Amniotic stem cell (primary cell): ENCODE results near the gene NAV1.
A peak's percentile ranks its signal among the peaks of the same experiment; 100 is the strongest.
"Not testable (repeated sequence)": the region's sequence is repeated elsewhere in the genome, so short reads cannot be mapped to it uniquely, and the experiment has no call there.

ENCODE experiments used
- DNase-seq: peaks from one replicate; lab custom pipeline; 2025; lab: John Stamatoyannopoulos, UW

NAV1 gene, protein sequence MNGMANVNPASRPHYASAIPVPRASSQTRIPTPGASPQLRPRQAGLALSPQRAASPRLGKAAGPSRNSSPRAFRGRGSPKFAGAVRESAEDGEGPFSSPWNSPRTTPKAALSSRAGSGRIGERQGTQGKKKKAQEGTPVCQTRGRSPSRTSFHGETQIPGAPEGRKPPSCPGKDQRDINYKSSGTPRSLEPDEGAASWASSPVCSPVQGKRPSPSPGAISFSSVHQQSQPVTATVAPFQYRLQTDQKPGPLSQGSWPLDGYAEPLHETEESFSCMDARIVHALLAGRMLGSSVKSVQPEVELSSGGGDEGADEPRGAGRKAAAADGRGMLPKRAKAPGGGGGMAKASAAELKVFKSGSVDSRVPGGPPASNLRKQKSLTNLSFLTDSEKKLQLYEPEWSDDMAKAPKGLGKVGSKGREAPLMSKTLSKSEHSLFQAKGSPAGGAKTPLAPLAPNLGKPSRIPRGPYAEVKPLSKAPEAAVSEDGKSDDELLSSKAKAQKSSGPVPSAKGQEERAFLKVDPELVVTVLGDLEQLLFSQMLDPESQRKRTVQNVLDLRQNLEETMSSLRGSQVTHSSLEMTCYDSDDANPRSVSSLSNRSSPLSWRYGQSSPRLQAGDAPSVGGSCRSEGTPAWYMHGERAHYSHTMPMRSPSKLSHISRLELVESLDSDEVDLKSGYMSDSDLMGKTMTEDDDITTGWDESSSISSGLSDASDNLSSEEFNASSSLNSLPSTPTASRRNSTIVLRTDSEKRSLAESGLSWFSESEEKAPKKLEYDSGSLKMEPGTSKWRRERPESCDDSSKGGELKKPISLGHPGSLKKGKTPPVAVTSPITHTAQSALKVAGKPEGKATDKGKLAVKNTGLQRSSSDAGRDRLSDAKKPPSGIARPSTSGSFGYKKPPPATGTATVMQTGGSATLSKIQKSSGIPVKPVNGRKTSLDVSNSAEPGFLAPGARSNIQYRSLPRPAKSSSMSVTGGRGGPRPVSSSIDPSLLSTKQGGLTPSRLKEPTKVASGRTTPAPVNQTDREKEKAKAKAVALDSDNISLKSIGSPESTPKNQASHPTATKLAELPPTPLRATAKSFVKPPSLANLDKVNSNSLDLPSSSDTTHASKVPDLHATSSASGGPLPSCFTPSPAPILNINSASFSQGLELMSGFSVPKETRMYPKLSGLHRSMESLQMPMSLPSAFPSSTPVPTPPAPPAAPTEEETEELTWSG (N-terminal part only)

DNA sequence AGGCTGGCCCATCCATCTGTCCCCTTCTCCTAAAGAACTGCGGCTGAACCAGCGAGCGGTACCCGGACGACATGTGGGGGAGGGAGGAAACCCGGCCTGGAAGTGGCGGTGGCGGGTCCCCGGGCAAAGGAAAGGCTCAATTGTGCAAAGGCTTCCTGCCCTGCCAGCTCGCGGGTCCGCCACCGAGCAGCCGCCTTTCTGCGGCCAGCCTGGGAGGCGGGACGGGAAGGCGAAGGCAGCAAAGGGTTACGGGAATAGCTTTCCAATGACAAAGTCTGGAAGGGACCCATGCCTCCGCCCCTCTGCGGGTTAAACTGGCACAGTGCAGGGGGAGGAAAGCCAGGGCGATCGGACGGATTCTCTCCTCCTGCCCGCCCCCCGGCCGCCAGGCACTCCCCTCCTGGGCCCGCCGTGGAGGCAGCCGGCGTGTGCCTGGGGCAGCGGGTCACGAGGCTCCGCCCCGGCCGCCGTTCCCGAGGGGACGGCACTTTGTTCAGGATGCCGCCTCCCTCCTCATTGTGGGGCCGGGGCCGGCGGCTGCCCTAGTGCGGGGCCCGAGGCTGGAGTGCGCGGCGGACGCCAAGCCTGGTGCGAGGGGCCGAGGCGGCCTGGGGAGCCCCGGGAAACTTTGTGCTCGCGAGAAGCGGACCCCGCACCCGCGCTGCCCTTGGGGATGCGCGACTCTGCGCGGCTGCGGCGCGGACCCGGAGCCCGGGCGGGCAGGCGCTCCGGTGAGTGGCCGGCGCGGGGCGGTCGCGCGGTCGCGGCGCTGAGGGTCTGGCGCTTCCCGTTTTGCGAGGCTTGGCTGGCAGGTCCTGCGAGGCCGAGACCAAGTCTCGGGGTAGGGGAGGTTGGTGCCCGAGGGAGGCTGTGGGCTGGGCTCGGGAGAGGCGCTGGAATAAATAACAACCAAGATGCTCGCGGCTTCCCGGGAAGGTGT is at the start of gene NAV1:
NAV1 (plus strand) TSS at position 516 of the 940 bp plus-strand sequence. CDS start 83,758 bp downstream, outside the sequence.
- peak; percentile 59 for DNase-seq

- no peak for DNase-seq
Observed at GRCh38 chr1:201489643-201490261, 49.2 kb upstream of the NAV1 start.

- DNase-seq: no peak
Observed at GRCh38 chr1:201490708-201491131, 48.2 kb upstream of the NAV1 start.

DNA sequence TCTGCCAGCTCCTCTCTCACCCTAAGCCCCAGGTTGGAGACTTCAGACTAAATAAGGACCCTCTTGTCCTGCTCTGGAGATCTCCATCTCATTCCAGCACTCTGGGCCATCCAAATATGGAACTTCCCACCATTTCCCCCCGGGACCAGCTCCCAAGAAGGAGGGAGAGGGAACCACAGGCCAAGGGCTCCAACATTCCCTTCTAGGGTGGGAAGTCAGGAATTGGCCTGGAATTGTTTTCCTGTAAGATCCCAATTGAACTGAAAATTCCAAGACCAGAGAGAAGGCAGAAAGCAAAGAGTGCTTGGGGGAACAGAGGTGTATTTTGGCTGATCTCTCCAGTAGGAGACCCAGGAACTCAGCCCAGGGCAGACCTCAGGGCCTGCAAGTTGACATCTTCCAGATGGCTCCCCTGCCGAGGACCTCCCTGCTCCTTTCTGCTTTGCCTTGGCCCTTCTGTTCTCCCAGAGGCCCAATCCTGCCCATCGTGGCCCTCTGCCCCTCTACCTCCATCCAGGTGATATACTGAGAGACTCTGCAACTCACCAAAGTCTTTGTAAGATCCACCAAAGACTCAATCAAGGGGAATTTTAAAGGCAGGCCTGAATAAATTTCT is 46.9 kb upstream of the NAV1 start:
- no peak for DNase-seq

GRCh38 chr1:201493026-201493656 is 45.8 kb upstream of the NAV1 start:
- not testable (repeated sequence) for DNase-seq

DNA sequence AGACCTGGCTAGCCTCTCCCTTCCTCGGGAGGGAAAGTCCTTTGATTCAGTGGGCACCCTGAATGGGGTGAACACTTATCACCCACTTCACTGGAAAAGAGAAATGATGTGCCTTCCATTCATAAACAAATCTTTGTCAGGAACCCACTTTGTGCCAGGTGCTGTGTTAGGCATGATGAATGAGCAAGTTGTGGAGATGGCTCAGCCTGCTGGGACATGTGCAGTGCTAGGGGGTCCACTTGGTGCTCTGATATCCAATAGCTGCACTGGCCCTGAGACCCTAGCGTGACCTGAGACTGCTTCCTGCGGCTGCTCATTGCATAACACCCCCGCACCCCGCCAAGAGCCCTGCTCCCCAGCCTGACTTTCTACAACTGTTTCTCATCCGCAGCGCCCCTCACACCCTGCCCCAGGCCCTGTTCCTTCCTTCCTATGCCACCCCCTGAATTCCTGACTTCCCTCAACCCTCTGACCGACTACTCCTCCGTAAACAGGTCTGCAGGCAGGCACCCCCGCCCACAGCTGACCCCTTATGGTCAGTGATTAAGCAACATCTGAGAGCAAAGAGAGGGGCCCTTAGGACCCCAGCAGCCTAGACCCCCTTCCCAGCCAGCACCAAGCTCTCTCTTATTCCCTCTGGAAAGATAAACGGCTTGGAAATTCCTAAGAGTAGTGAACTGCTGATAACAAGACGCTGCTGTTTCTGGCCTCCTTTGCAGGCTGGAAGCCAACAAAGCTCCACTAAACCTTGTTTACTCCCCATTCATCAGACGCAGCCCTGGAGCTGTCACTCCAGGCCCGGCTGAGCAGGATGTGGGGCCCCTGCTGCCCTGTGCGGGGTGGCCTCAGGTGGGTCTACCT is 44.9 kb upstream of the NAV1 start:
- no peak for DNase-seq

DNA sequence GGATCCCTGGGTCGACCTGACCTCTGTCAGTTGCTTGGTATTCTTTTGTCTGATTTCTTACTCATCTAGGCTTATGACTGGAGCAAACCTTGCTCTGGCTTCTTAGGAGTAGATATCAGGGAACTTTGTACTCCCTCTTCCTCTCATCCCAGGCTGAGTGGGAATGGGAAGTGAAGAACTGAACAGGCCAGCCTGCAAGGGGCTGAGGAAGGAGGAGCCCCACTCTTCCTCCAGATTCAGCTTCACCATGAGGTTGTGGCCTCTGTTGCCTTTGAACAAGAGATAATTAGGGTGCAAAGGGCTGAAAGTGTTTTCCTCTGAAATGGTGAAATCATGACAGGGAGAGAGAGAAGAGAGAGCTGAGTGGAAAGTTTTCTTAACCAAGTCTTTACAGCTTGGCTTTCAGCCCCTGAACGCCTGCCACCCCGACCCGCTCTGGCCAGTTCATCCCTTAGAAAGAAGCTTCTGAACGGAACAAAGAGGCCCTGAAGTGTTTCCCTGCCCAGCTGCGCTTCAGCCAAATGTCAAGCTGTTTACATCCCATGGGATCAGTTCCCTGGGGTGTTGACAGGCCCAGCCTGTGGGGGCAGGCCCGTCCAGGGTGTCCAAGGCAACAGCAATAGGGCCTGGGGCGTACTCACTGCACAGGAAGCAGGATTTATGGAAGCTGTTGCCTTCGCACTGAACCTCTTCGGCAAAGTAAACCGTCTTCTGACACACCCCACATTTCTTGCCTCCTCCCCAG is 43.2 kb upstream of the NAV1 start:
- DNase-seq: no peak

DNA sequence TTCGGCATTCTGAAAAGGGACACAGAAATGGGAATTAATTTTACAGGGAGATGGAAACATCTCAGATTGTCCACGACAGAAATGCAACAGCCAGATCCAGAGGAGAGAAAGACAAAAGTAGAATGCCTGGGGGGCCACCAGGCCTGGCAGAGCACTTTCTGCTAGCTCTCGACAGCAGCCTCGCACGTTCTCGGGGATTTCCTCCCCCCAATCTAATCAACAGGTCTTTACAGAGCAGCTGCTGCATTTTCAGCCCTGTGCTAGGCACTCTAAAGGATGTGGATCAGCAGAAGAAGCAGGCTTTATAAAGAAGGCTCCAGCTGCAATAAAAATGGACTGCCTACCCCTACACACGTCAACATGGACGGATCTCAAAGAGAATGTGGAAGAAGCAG is 42.6 kb upstream of the NAV1 start:
- no peak for DNase-seq

DNA sequence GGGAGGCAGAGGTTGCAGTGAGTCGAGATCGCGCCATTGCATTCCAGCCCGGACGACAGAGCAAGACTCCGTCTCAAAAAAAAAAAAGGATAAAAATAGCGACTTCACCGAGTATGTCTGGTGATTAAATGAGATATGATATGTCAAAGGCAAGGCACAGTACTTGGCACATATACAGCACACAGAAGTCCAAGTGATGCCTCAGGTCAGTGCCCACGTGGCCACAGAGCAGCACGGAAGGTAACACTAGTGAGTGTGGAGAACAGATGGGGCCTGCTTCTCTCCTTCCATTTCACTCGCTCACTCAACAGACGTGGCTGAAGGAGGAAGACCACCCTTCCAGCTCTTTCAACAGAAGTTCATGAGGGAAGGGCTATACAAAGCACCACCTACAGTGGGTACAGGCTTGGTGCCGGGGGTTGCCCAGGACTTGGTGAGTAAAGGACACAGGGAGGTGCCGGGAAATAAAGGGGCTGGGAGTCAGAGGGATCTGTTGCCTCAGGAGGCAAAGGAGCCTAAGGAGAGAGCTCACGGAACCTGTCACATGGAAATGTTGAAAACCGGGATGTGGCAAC is 40.9 kb upstream of the NAV1 start:
- DNase-seq: no peak

DNA sequence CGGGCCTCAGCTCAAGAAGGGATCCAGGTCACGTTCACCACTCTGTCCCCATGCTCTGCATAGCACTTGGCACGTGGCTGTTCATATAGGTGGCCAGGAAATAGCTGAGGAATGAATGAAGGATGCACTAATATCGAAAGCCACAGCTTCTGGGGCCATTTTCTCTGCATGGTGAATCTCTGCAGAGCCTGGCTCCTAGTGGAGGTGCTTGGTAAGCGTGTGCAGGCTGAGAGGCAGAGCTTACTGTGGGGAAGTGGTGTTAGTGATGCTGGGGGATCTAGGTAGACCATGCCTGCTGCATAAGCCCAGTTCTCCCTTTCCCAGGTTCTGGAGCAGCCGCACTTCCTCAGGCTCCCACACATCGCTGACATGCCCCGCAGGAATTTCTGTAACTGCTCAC is 40.3 kb upstream of the NAV1 start:
- DNase-seq: no peak

DNA sequence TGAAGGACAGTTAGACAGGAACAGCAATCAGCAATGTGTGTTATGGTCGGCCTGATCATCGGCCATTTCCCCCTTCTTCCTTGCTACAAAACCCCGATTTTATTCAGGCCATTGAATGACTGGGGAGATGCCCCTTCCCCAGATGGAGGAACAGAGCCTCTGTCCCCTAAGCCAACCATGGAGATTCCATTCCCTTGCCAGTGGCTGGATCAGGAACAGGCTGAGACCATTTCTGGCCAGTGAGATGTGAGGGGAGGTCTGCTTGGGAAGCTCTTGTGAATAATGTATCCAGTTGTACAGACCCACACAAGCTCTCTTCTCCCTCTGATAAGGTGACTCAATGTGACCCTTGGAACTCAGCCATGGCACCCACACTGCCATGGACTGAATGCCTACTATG is 39.7 kb upstream of the NAV1 start:
- DNase-seq: no peak

DNA sequence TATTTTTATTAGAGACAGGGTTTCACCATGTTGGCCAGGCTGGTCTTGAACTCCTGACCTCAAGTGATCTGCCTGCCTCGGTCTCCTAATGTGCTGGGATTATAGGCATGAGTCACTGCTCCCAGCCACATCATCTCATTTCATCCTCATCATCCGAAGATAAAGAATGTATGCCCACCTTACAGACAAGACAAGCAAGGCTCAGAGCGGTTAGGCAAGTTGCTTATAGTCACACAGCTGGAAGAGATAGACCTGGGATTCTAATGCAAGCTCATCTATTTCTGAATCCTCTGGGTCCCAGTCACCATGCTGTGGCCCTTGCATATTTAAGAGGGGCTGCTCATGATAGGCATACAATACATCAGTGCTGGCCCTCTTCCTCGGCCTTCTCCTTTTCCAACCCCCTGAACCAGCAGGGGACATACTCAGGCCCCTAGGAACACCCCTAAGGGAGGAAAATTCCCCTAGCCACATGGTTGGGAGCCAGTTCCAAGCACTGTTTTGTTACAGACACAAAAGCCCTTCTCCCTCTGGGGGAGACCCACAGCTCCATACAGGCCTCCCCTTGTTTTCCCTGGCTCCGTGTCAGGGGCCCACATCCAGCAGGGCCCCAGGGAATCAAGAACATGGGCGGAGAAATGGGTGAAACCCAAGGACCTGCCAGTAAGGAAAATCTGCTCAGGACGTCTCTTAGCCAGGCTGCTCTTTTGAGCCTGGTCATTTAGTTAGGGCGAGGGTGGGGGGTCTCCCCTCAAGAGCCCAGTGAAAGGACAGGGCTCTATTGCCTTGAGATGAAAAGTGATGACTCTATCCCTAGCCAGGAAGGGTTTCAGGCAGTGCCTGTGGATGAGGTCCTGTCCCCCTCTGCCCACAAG is 38.9 kb upstream of the NAV1 start:
- DNase-seq: no peak

DNA sequence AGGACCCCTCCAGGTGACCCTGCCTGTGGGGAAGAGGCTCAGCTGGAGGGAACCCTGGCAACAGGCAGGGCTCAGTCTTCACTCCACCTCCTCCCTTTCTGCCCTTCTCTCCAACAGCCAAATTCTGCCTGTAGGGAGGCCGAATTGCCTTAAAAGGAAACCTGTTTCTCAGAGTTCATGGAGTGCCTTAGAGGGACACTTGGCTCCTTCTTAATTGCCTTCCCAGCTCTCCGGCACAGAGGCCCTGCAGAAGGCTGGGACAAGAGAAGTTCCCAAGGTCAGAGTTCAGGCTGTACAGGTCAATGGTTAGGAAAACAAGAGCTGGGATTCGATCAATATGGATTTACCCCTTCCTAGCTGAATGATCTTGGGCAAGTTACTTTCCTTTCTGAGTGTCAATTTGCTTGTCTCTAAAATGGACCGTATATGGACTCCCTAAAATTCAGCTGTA is 38.2 kb upstream of the NAV1 start:
- no peak for DNase-seq

DNA sequence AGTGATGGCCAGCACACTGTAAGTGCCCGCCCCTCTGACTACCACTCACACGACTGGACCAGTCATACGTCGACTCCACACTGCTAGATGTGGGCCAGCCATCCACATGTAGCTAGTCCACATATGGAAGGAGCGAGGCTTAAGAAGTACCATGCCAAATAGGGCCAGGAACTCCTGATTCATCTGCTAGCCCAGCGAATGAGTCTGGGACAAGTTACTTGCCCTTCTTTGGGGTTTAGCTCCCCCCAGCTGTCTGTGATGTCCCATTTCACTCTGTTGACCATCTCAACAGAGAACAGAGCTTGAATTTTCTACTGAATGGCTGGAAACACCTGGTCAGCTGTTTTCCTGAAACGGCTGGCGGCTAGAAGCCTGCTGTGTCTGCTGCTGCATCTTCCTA is 37.8 kb upstream of the NAV1 start:
- no peak for DNase-seq

DNA sequence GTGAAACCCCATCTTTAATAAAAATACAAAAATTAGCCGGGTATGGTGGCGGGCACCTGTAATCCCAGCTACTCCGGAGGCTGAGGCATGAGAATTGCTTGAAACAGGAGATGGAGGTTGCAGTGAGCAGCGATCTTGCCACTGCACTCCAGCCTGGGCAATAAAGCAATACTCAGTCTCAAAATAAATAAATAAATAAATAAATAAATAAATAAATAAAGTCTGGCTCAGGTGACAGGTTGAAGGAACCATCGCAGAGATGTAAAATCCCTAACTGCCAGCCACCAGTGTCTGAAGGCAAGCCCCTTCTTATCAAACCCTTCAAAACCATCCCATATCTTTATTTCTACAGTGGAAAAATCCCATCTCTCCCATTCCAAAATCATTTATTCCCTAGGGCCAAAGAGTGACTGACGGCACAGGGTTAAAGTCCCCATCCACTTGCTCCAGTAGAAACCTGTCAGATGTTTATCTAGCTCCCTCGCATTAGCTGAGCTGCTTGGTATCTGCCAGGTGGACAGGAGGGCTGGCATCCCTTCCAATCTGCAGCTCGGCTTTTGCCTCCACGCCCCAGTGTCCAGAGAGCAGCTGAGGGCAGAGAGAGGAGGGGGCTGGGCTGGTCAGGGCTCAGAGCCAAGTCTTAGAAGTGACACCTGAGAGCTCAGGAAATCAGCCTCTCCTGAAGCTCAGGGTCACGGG is 37.0 kb upstream of the NAV1 start:
- no peak for DNase-seq

DNA sequence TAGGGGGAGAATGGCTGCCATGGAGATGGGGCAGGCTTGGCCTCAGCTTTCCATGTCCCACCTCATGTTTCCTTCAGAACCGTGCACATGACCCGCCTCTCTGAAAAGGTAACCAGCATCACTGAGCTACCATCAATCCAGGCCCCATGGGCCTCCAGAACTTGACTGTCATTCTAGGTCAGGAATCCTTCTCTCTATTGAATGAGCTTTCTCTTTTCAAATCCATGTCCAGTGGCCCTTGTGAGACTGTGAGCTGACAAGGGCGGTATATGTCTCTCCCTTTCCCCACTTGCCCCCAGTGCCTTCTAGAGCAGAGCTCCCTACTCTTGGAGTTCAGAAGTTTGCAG is 36.4 kb upstream of the NAV1 start:
- DNase-seq: no peak
